B cell (primary cell): ENCODE measurements around the gene CCDC124.

Experiments
- EZH2 ChIP-seq: IDR thresholded peaks from 2 replicates; pipeline ENCODE4 v1.6.1; 2012; ENCODE audit warnings: borderline replicate concordance, low read depth, mild to moderate bottlenecking, moderate library complexity, low read length; ENCODE audit not compliant: insufficient read depth, poor library complexity, severe bottlenecking
- TF ChIP-seq, protein P1 (sequence below): fragments of 200-600 bp; IDR thresholded peaks from one replicate; pipeline ENCODE4 v1.8.0; 2022; ENCODE audit warnings: antibody characterized with exemption, mild to moderate bottlenecking

DNA sequence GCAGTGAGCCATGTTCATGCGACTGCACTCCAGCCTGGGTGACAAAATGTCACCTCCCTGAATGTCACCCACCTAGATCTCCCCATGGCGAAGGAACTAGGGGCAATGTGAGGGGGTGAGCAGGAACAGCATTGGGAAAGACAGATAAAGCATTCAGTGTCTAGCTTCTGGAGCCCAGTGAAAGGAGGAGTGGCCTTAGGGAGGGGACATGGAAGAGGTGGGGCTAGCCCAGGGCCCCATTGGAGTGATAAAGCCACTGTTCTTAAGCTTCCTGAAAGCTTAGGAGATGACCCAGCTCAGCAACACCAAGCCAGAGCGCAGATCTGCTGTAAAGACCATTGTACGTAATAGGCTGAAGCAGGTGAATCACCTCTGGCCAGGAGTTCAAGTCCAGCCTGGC lies 21.1 kb downstream of the CCDC124 start:
- TF ChIP-seq, protein P1, sequence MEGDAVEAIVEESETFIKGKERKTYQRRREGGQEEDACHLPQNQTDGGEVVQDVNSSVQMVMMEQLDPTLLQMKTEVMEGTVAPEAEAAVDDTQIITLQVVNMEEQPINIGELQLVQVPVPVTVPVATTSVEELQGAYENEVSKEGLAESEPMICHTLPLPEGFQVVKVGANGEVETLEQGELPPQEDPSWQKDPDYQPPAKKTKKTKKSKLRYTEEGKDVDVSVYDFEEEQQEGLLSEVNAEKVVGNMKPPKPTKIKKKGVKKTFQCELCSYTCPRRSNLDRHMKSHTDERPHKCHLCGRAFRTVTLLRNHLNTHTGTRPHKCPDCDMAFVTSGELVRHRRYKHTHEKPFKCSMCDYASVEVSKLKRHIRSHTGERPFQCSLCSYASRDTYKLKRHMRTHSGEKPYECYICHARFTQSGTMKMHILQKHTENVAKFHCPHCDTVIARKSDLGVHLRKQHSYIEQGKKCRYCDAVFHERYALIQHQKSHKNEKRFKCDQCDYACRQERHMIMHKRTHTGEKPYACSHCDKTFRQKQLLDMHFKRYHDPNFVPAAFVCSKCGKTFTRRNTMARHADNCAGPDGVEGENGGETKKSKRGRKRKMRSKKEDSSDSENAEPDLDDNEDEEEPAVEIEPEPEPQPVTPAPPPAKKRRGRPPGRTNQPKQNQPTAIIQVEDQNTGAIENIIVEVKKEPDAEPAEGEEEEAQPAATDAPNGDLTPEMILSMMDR = no peak
- no peak for TF ChIP-seq EZH2
